GM21390 (cell line): Measurements from ENCODE around the gene DCANP1.

Experiments
- ATAC-seq: cut with Tn5 transposase; IDR thresholded peaks from one replicate; pipeline ENCODE4 v1.9.1; 2021; ENCODE audit not compliant: unreplicated experiment

Gene DCANP1

GRCh38 chr5:135443161-135443960, 3.8 kb downstream of the DCANP1 start:
- no peak for ATAC-seq

GRCh38 chr5:135442431-135443160, 4.6 kb downstream of the DCANP1 start:
- ATAC-seq = no peak

GRCh38 chr5:135441919-135442318, 5.2 kb downstream of the DCANP1 start:
- ATAC-seq = no peak

GRCh38 chr5:135441350-135441831, 5.8 kb downstream of the DCANP1 start:
- ATAC-seq = no peak

GRCh38 chr5:135440916-135441315, 6.2 kb downstream of the DCANP1 start:
- ATAC-seq = no peak

GRCh38 chr5:135439231-135440205, 7.6 kb downstream of the DCANP1 start:
- no peak for ATAC-seq

GRCh38 chr5:135438636-135439221, 8.4 kb downstream of the DCANP1 start:
- no peak for ATAC-seq

GRCh38 chr5:135437796-135438560, 9.2 kb downstream of the DCANP1 start:
- no peak for ATAC-seq

- ATAC-seq = no peak
These were observed 9.7 kb downstream of the DCANP1 start for GRCh38 chr5:135437422-135437795.

GRCh38 chr5:135436951-135437418, 10.2 kb downstream of the DCANP1 start:
- no peak for ATAC-seq

- ATAC-seq = no peak
These were observed 11.4 kb downstream of the DCANP1 start for GRCh38 chr5:135435467-135436330.

GRCh38 chr5:135434591-135435466, 12.3 kb downstream of the DCANP1 start:
- no peak for ATAC-seq

- no peak for ATAC-seq
These were observed 13.3 kb downstream of the DCANP1 start for GRCh38 chr5:135433681-135434426.

- ATAC-seq = no peak
These were observed 15.0 kb downstream of the DCANP1 start for GRCh38 chr5:135432113-135432512.

- ATAC-seq = no peak
These were observed 17.1 kb downstream of the DCANP1 start for GRCh38 chr5:135430135-135430437.

GRCh38 chr5:135429301-135430134, 17.6 kb downstream of the DCANP1 start:
- no peak for ATAC-seq

- ATAC-seq = no peak
These were observed 18.6 kb downstream of the DCANP1 start for GRCh38 chr5:135428586-135428985.
